HCT116 (cell line): Measurements from ENCODE around the gene TCP11. TPM values are rescaled to one million over a fixed set of nuclear protein-coding genes. Genes with fewer than 3 reads are reported as not detected.

ENCODE experiments used
- ATAC-seq: fragments of 200-7000 bp; cut with Tn5 transposase; 2 replicates; pipeline ENCODE4 v1.9.1; 2020; ENCODE audit warnings: mild to moderate bottlenecking, moderate library complexity
- BruUV-seq: library from RNA; stranded (reverse); fragments of 400-500 nt; replicated peaks from 2 replicates; lab custom pipeline; 2021; lab: Mats Ljungman, UMichigan
- CTCF ChIA-PET: fragments of 300-600 bp; sonication (Branson Sonifier 250); formaldehyde crosslinking; loops from one replicate; lab custom pipeline; 2021; ENCODE audit warnings: antibody characterized with exemption; lab: Charles Lee
- POLR2A ChIA-PET: fragments of 300-600, 350-600 bp; sonication (Branson Sonifier 250); formaldehyde crosslinking; loops from one replicate; lab custom pipeline; 2021; ENCODE audit warnings: antibody characterized with exemption; lab: Charles Lee
- RAD21 ChIA-PET, 2 experiments: fragments of 300-600 bp; sonication (Branson Sonifier 250); formaldehyde crosslinking; loops; one replicate each; lab custom pipeline; 2023; ENCODE audit warnings: low total read pairs in 2 of 2; ENCODE audit not compliant: uncharacterized antibody in 2 of 2, unreplicated experiment in 2 of 2, low non-redundant PET in 1 of 2; lab: Charles Lee
- DNase-seq: peaks from one replicate; pipeline ENCODE4 v3.0.0-alpha.2; 2010; ENCODE audit warnings: low read depth, low spot score
- H2AFZ ChIP-seq: fragments of 200-600 bp; shearing (Covaris generic), sonication (generic); 2 replicates; pipeline ENCODE4 v1.6.1; 2017; ENCODE audit warnings: low read depth, mixed run types, mixed read lengths, antibody characterized with exemption, low read length; ENCODE audit not compliant: poor library complexity, severe bottlenecking
- H3K27ac ChIP-seq: 2 replicates; pipeline ENCODE4 v1.5.1; 2012; ENCODE audit warnings: low read depth, low read length
- H3K27me3 ChIP-seq: fragments of 200-600 bp; sonication (generic); 2 replicates; pipeline ENCODE4 v1.6.1; 2016; ENCODE audit warnings: mixed run types, low read length, mixed read lengths; ENCODE audit not compliant: insufficient read depth
- H3K36me3 ChIP-seq, 2 experiments: fragments of 200-500 bp in 1 of 2; fragments of 200-600 bp in 1 of 2; sonication (Bioruptor generic) in 1 of 2; sonication (generic) in 1 of 2; 2 replicates each; pipeline versions ENCODE4 v1.5.1 to v1.6.1; 2014 to 2016; ENCODE audit warnings: low read length in 2 of 2, inconsistent platforms in 1 of 2, mixed read lengths in 1 of 2, mixed run types in 1 of 2; ENCODE audit not compliant: insufficient read depth in 2 of 2, control insufficient read depth in 1 of 2
- H3K4me1 ChIP-seq, 2 experiments: fragments of 200-600 bp in 1 of 2; sonication (generic) in 1 of 2; 2 replicates each; pipeline versions ENCODE4 v1.5.1 to v1.6.1; 2012 to 2017; ENCODE audit warnings: low read length in 2 of 2, inconsistent platforms in 1 of 2, mild to moderate bottlenecking in 1 of 2, mixed read lengths in 1 of 2, mixed run types in 1 of 2, moderate library complexity in 1 of 2; ENCODE audit not compliant: insufficient read depth in 2 of 2, control insufficient read depth in 1 of 2
- H3K4me2 ChIP-seq: fragments of 200-600 bp; sonication (generic); 2 replicates; pipeline ENCODE4 v1.6.1; 2017; ENCODE audit warnings: mixed run types, low read length, mixed read lengths
- H3K4me3 ChIP-seq, 2 experiments: fragments of 200-600 bp in 1 of 2; sonication (generic) in 1 of 2; replicated peaks in 1 of 2; 2 replicates each; pipeline ENCODE4 v1.5.1; 2011 to 2016; ENCODE audit warnings: low read length in 2 of 2, control low read depth in 1 of 2, low read depth in 1 of 2, mild to moderate bottlenecking in 1 of 2, mixed read lengths in 1 of 2, mixed run types in 1 of 2
- H3K79me2 ChIP-seq: fragments of 200-600 bp; sonication (generic); 2 replicates; pipeline ENCODE4 v1.6.1; 2017; ENCODE audit warnings: mild to moderate bottlenecking, mixed run types, low read length, moderate library complexity, mixed read lengths; ENCODE audit not compliant: insufficient read depth
- H3K9ac ChIP-seq: fragments of 200-600 bp; sonication (generic); 2 replicates; pipeline ENCODE4 v1.6.1; 2016; ENCODE audit warnings: low read length, mixed read lengths
- H3K9me2 ChIP-seq: fragments of 200-600 bp; sonication (generic), shearing (Covaris generic); 2 replicates; pipeline ENCODE4 v1.6.1; 2017; ENCODE audit warnings: mixed run types, mild to moderate bottlenecking, moderate library complexity; ENCODE audit not compliant: insufficient read depth
- H3K9me3 ChIP-seq, 2 experiments: fragments of 200-500 bp in 1 of 2; fragments of 200-600 bp in 1 of 2; sonication (Bioruptor generic) in 1 of 2; sonication (generic) in 1 of 2; 2 replicates each; pipeline ENCODE4 v1.6.1; 2014 to 2017; ENCODE audit warnings: low read length in 2 of 2, mixed read lengths in 2 of 2, inconsistent platforms in 1 of 2, low read depth in 1 of 2, mild to moderate bottlenecking in 1 of 2, mixed run types in 1 of 2, moderate library complexity in 1 of 2; ENCODE audit not compliant: control insufficient read depth in 1 of 2, insufficient read depth in 1 of 2
- H4K20me1 ChIP-seq: fragments of 200-600 bp; sonication (generic), shearing (Covaris generic); 2 replicates; pipeline ENCODE4 v1.6.1; 2017; ENCODE audit warnings: mixed run types, mild to moderate bottlenecking, moderate library complexity; ENCODE audit not compliant: insufficient read depth
- CBX3 ChIP-seq: IDR thresholded peaks from 2 replicates; pipeline ENCODE4 v1.6.1; 2012; ENCODE audit warnings: low read depth
- CEBPB ChIP-seq: IDR thresholded peaks from 2 replicates; pipeline ENCODE4 v1.6.1; 2012; ENCODE audit warnings: low read depth
- EGR1 ChIP-seq: IDR thresholded peaks from 2 replicates; pipeline ENCODE4 v1.6.1; 2012; ENCODE audit warnings: low read depth
- ELF1 ChIP-seq: IDR thresholded peaks from 2 replicates; pipeline ENCODE4 v1.6.1; 2012; ENCODE audit warnings: low read depth, borderline replicate concordance
- EZH2 ChIP-seq: fragments of 200-600 bp; sonication (generic); IDR thresholded peaks from 2 replicates; pipeline ENCODE4 v1.6.1; 2017; ENCODE audit warnings: antibody characterized with exemption, mixed run types
- FOSL1 ChIP-seq: IDR thresholded peaks from 2 replicates; pipeline ENCODE4 v1.6.1; 2012; ENCODE audit warnings: low read depth
- JUND ChIP-seq: IDR thresholded peaks from 2 replicates; pipeline ENCODE4 v1.6.1; 2012
- POLR2A ChIP-seq: IDR thresholded peaks from 2 replicates; pipeline ENCODE4 v1.7.0; 2011; ENCODE audit warnings: borderline replicate concordance; ENCODE audit not compliant: insufficient read depth, insufficient read length; ENCODE audit errors: extremely low read depth
- POLR2AphosphoS5 ChIP-seq: IDR thresholded peaks from 2 replicates; pipeline ENCODE4 v1.6.1; 2011; ENCODE audit warnings: mild to moderate bottlenecking, low read depth, low read length, moderate library complexity
- RAD21 ChIP-seq: IDR thresholded peaks from 2 replicates; pipeline ENCODE4 v1.6.1; 2012; ENCODE audit warnings: low read depth, mild to moderate bottlenecking
- SIN3A ChIP-seq: IDR thresholded peaks from 2 replicates; pipeline ENCODE4 v1.6.1; 2012; ENCODE audit warnings: low read depth
- SP1 ChIP-seq: IDR thresholded peaks from 2 replicates; pipeline ENCODE4 v1.6.1; 2012; ENCODE audit warnings: low read depth
- SRF ChIP-seq: IDR thresholded peaks from 2 replicates; pipeline ENCODE4 v1.6.1; 2012; ENCODE audit warnings: low read depth
- TCF7L2 ChIP-seq: IDR thresholded peaks from 2 replicates; pipeline ENCODE4 v1.7.0; 2011; ENCODE audit warnings: borderline replicate concordance, inconsistent platforms; ENCODE audit not compliant: insufficient read depth, insufficient read length; ENCODE audit errors: extremely low read depth
- YY1 ChIP-seq: IDR thresholded peaks from 2 replicates; pipeline ENCODE4 v1.6.1; 2011; ENCODE audit warnings: low read length, low read depth, moderate library complexity, mild to moderate bottlenecking; ENCODE audit not compliant: insufficient replicate concordance; ENCODE audit errors: extremely low read depth
- ZFX ChIP-seq: fragments of 450-650 bp; IDR thresholded peaks from 2 replicates; pipeline ENCODE4 v1.6.1; 2017
- ZNF274 ChIP-seq: fragments of 200-500 bp; sonication (Bioruptor generic); IDR thresholded peaks from 2 replicates; pipeline ENCODE4 v1.6.1; 2014; ENCODE audit warnings: mild to moderate bottlenecking, low read depth, low read length, inconsistent platforms
- intact Hi-C: fragments of 100-400 bp; cut with micrococcal nuclease; formaldehyde crosslinking; loops from 2 replicates; pipeline ENCODE4 v1.10.0; 2022
- total RNA-seq: library from RNA; stranded (reverse); gene quantifications from one replicate; pipeline ENCODE4 v1.2.1, GENCODE V29; 2021; ENCODE audit not compliant: unreplicated experiment
- TF ChIP-seq, protein P1 (sequence below), 3 experiments: fragments of 200-600 bp in 1 of 3; sonication (generic) in 1 of 3; IDR thresholded peaks in 2 of 3; conservative IDR thresholded peaks in 1 of 3; 2 replicates each; pipeline ENCODE4 v1.5.1; 2012 to 2017; ENCODE audit warnings: low read depth in 2 of 3, low read length in 2 of 3, antibody characterized with exemption in 1 of 3, borderline replicate concordance in 1 of 3, control low read depth in 1 of 3, mild to moderate bottlenecking in 1 of 3, mixed read lengths in 1 of 3, mixed run types in 1 of 3, moderate library complexity in 1 of 3; ENCODE audit not compliant: insufficient read depth in 1 of 3
- TF ChIP-seq, protein P2 (sequence below): IDR thresholded peaks from 2 replicates; pipeline ENCODE4 v1.6.1; 2012; ENCODE audit warnings: low read depth
- TF ChIP-seq, protein P3 (sequence below): IDR thresholded peaks from 2 replicates; pipeline ENCODE4 v1.6.1; 2012
- TF ChIP-seq, protein P4 (sequence below): IDR thresholded peaks from 2 replicates; pipeline ENCODE4 v1.6.1; 2012

The TCP11 gene
- total RNA-seq, 1 experiment from 2014 or later: not detected

DNA sequence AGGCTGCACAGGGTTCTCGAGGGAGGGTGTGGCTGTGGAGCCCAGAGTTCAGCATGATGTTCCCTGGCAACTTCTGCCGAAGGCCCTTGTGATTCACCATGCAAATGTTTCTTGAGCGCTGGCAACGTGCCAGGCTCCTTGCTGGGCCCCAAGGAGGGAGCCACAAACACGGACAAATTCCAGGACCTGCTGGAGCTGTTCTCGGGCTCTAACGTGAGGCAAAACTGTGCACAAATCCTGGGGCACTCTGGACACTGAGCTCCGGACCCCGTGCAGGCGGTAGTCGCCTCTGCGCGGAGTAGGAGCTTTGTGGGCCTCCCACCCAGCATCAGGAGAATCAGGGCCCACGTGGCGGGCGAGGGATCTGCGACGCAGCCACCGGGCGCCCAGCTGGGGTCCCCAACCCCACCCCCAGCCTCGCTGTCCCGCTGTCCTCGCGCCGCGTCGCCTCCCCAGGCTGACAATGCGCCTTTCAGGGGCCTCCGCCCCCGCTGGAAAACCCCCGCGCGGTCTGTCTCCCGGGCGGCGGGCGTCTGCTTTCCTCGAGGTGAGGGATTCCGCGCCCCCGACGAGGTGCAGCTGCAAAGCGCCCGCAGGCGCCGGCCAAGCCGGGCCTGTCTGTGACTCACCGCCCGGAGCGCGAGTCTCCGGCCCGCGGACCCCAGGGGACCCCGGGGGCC, 40.9 kb upstream of the TCP11 start:
- peak; percentile 88 for ATAC-seq
- DNase-seq: peak; percentile 86
- TF ChIP-seq, protein P1, sequence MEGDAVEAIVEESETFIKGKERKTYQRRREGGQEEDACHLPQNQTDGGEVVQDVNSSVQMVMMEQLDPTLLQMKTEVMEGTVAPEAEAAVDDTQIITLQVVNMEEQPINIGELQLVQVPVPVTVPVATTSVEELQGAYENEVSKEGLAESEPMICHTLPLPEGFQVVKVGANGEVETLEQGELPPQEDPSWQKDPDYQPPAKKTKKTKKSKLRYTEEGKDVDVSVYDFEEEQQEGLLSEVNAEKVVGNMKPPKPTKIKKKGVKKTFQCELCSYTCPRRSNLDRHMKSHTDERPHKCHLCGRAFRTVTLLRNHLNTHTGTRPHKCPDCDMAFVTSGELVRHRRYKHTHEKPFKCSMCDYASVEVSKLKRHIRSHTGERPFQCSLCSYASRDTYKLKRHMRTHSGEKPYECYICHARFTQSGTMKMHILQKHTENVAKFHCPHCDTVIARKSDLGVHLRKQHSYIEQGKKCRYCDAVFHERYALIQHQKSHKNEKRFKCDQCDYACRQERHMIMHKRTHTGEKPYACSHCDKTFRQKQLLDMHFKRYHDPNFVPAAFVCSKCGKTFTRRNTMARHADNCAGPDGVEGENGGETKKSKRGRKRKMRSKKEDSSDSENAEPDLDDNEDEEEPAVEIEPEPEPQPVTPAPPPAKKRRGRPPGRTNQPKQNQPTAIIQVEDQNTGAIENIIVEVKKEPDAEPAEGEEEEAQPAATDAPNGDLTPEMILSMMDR (IDR thresholded peaks at IDR 0.05 in 2 of 3, conservative IDR thresholded peaks at IDR 0.05 in 1 of 3; ENCODE audit: borderline replicate concordance in 1 of 3, insufficient read depth in 1 of 3, low read depth in 2 of 3, low read length in 2 of 3): no peak
- TF ChIP-seq POLR2AphosphoS5: peak; percentile 60
- peak; percentile 48; the same call in 1 of the 2 replicates for TF ChIP-seq ZFX
- TF ChIP-seq SRF: no peak
- TF ChIP-seq POLR2A: no peak
- TF ChIP-seq FOSL1: 0 out of 2 replicates have a peak, but pooled peaks have one; percentile 12
- TF ChIP-seq TCF7L2: peak; percentile 32
- TF ChIP-seq ELF1: no peak
- no peak for TF ChIP-seq CEBPB
- TF ChIP-seq EGR1: peak; percentile 59
- TF ChIP-seq JUND: peak; percentile 58
- TF ChIP-seq, protein P2, sequence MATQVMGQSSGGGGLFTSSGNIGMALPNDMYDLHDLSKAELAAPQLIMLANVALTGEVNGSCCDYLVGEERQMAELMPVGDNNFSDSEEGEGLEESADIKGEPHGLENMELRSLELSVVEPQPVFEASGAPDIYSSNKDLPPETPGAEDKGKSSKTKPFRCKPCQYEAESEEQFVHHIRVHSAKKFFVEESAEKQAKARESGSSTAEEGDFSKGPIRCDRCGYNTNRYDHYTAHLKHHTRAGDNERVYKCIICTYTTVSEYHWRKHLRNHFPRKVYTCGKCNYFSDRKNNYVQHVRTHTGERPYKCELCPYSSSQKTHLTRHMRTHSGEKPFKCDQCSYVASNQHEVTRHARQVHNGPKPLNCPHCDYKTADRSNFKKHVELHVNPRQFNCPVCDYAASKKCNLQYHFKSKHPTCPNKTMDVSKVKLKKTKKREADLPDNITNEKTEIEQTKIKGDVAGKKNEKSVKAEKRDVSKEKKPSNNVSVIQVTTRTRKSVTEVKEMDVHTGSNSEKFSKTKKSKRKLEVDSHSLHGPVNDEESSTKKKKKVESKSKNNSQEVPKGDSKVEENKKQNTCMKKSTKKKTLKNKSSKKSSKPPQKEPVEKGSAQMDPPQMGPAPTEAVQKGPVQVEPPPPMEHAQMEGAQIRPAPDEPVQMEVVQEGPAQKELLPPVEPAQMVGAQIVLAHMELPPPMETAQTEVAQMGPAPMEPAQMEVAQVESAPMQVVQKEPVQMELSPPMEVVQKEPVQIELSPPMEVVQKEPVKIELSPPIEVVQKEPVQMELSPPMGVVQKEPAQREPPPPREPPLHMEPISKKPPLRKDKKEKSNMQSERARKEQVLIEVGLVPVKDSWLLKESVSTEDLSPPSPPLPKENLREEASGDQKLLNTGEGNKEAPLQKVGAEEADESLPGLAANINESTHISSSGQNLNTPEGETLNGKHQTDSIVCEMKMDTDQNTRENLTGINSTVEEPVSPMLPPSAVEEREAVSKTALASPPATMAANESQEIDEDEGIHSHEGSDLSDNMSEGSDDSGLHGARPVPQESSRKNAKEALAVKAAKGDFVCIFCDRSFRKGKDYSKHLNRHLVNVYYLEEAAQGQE: no peak
- no peak for TF ChIP-seq ZNF274
- no peak for TF ChIP-seq EZH2
- TF ChIP-seq SIN3A: no peak
- peak; percentile 49 for TF ChIP-seq CBX3
- TF ChIP-seq SP1: peak; percentile 69; the same call in 1 of the 2 replicates
- TF ChIP-seq, protein P3, sequence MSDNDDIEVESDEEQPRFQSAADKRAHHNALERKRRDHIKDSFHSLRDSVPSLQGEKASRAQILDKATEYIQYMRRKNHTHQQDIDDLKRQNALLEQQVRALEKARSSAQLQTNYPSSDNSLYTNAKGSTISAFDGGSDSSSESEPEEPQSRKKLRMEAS: peak; percentile 59
- TF ChIP-seq YY1: no peak
- TF ChIP-seq, protein P4, sequence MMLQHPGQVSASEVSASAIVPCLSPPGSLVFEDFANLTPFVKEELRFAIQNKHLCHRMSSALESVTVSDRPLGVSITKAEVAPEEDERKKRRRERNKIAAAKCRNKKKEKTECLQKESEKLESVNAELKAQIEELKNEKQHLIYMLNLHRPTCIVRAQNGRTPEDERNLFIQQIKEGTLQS: no peak
- no peak; the same call in 1 of the 2 replicates for TF ChIP-seq RAD21

More for the DNA sequence above, 40.9 kb upstream of the TCP11 start:
- no peaks in the 10 kb centered on the region for H3K27me3 ChIP-seq
- peaks cover 20 to 44% of the 10 kb centered on the region in 2 experiments for H3K4me1 ChIP-seq
- peak overlapping the region; percentile 33 to 51 for H3K4me3 ChIP-seq
- H3K79me2 ChIP-seq: no peaks in the 10 kb centered on the region
- no peaks in the 10 kb centered on the region for H3K9me2 ChIP-seq
- H3K4me2 ChIP-seq: peak overlapping the region; percentile 86
- H3K9me3 ChIP-seq: no peaks in the 10 kb centered on the region
- peak overlapping the region; percentile 28 for H2AFZ ChIP-seq
- peak overlapping the region; percentile 53 for H3K9ac ChIP-seq
- CTCF ChIA-PET: interaction anchor here (1.1 kb wide), 1 partner anchor 23 kb away, joined by 3 read pairs; no protein-coding TSS in a partner anchor
- POLR2A ChIA-PET: interaction anchor here (1.1 to 1.4 kb wide), 2 partner anchors 9 to 24 kb away, joined by 3 read pairs; no protein-coding TSS in a partner anchor
- H3K36me3 ChIP-seq: no peaks in the 10 kb centered on the region
- intact Hi-C loops: no loop called here
- BruUV-seq: no TSS peak
- peak overlapping the region; percentile 63 for H3K27ac ChIP-seq
- no peaks in the 10 kb centered on the region for H4K20me1 ChIP-seq
- RAD21 ChIA-PET: no interaction called here
